CD4-positive, CD25-positive, alpha-beta regulatory T cell (primary cell): ENCODE measurements around the gene CCL3. TPM values are rescaled to one million over a fixed set of nuclear protein-coding genes. Genes with fewer than 3 reads are reported as not detected.
A peak's percentile ranks its signal among the peaks of the same experiment; 100 is the strongest.

Experiments
- ATAC-seq, 2 donors: fragments of 150-1000 bp; cut with Tn5 transposase; one replicate each; pipeline ENCODE4 v1.10.0; 2021; ENCODE audit warnings: low read depth in 2 of 2, moderate number of reproducible peaks in 2 of 2, moderate library complexity in 1 of 2
- DNase-seq, 3 donors: peaks; one replicate each; pipeline versions ENCODE4 v3.0.0 to v3.0.0-alpha.2; 2012 to 2022; ENCODE audit warnings: mixed read lengths in 1 of 3
- H3K27ac ChIP-seq: one replicate; pipeline ENCODE4 v1.7.0; 2013; ENCODE audit warnings: mild to moderate bottlenecking, low read length; ENCODE audit not compliant: insufficient read depth, poor library complexity, severe bottlenecking
- H3K27me3 ChIP-seq: one replicate; pipeline ENCODE4 v1.7.0; 2013; ENCODE audit warnings: low read length; ENCODE audit not compliant: control insufficient read depth, insufficient read depth
- H3K36me3 ChIP-seq: one replicate; pipeline ENCODE4 v1.7.0; 2013; ENCODE audit warnings: mild to moderate bottlenecking, low read length, moderate library complexity; ENCODE audit not compliant: control insufficient read depth, insufficient read depth
- H3K4me1 ChIP-seq: 2 replicates; pipeline ENCODE4 v1.7.0; 2013; ENCODE audit warnings: mild to moderate bottlenecking, low read length; ENCODE audit not compliant: insufficient read depth, control insufficient read depth, poor library complexity, severe bottlenecking
- H3K4me3 ChIP-seq: one replicate; pipeline ENCODE4 v1.7.0; 2013; ENCODE audit warnings: low read depth, mild to moderate bottlenecking, low read length, moderate library complexity
- H3K9me3 ChIP-seq, 2 experiments: 1 replicate in 1 of 2; 2 replicates in 1 of 2; pipeline ENCODE4 v1.7.0; 2013; ENCODE audit warnings: low read length in 2 of 2, mild to moderate bottlenecking in 1 of 2, moderate library complexity in 1 of 2; ENCODE audit not compliant: control insufficient read depth in 2 of 2
- H3K27ac Mint-ChIP-seq, 3 donors: one replicate each; pipeline ENCODE4 v1.8.0; 2020 to 2022; ENCODE audit warnings: mild to moderate bottlenecking in 3 of 3, mixed read lengths in 3 of 3, moderate library complexity in 2 of 3
- H3K27me3 Mint-ChIP-seq: one replicate; pipeline ENCODE4 v1.8.0; 2022; ENCODE audit warnings: mild to moderate bottlenecking, mixed read lengths
- H3K36me3 Mint-ChIP-seq: one replicate; pipeline ENCODE4 v1.8.0; 2020; ENCODE audit warnings: mixed read lengths
- H3K4me1 Mint-ChIP-seq, 4 donors: one replicate each; pipeline ENCODE4 v1.8.0; 2020 to 2022; ENCODE audit warnings: mixed read lengths in 4 of 4, mild to moderate bottlenecking in 1 of 4
- H3K4me3 Mint-ChIP-seq, 4 donors: one replicate each; pipeline ENCODE4 v1.8.0; 2020 to 2022; ENCODE audit warnings: mild to moderate bottlenecking in 4 of 4, mixed read lengths in 4 of 4, moderate library complexity in 3 of 4
- H3K9me3 Mint-ChIP-seq, 7 donors: one replicate each; pipeline ENCODE4 v1.8.0; 2020 to 2022; ENCODE audit warnings: mixed read lengths in 7 of 7, mild to moderate bottlenecking in 3 of 7, moderate library complexity in 2 of 7
- polyA plus RNA-seq, 4 donors: library from polyadenylated mRNA; unstranded; fragments of 300-500 nt; fragmentation: Illumina TruSeq; gene quantifications; one replicate each; pipeline ENCODE4 v1.2.3, GENCODE V29; 2021
- total RNA-seq: library from RNA; stranded (reverse); gene quantifications from one replicate; pipeline ENCODE4 v1.2.3, GENCODE V29; 2022

CCL3 gene
- total RNA-seq (not detected), polyA plus RNA-seq (under 1 TPM in 1 of 4 donors, not detected in 3; 0.45 TPM)

- Mint-ChIP-seq H3K9me3 (peaks cover 0 to 1% (median 0%) of the 10 kb centered on the region in 7 donors), H3K27ac (no peak within 1 kb of the TSS), H3K4me1 (no peaks in the 10 kb centered on the region), H3K36me3 (no peaks in the 10 kb centered on the region), H3K4me3 (no peak within 1 kb of the TSS), H3K27me3 (peaks cover under 1% of the 10 kb centered on the region)
- no peak within 1 kb of the TSS for H3K27ac ChIP-seq
- no peaks in the 10 kb centered on the region for H3K36me3 ChIP-seq
- DNase-seq (peak in 1 of 3 donors; percentile 15), ATAC-seq (peak; percentile 56 to 63)
- no peaks in the 10 kb centered on the region for H3K4me1 ChIP-seq
- H3K4me3 ChIP-seq, result no peak within 1 kb of the TSS
- H3K27me3 ChIP-seq, result no peaks in the 10 kb centered on the region
- no peaks in the 10 kb centered on the region for H3K9me3 ChIP-seq
These were observed at the start of gene CCL3 for GRCh38 chr17:36089888-36090836. TSS of gene CCL3 (minus strand) at chr17:36090143. CDS start at chr17:36090058, 85 bp downstream.

- Histone ChIP-seq H3K27me3 (peaks cover 8% of the 10 kb centered on the region), H3K27ac (no peak overlapping the region), H3K4me1 (no peaks in the 10 kb centered on the region), H3K9me3 (no peaks in the 10 kb centered on the region), H3K36me3 (no peaks in the 10 kb centered on the region), H3K4me3 (no peak overlapping the region)
- Mint-ChIP-seq H3K27ac (no peak overlapping the region), H3K9me3 (peaks cover 0 to 2% (median 0%) of the 10 kb centered on the region in 7 donors), H3K4me3 (no peak overlapping the region), H3K27me3 (peaks cover 10% of the 10 kb centered on the region), H3K36me3 (no peaks in the 10 kb centered on the region), H3K4me1 (no peaks in the 10 kb centered on the region)
- no peak for ATAC-seq
- DNase-seq, result no peak
These were observed 46.5 kb upstream of the CCL3 start for GRCh38 chr17:36136439-36136838.

DNA sequence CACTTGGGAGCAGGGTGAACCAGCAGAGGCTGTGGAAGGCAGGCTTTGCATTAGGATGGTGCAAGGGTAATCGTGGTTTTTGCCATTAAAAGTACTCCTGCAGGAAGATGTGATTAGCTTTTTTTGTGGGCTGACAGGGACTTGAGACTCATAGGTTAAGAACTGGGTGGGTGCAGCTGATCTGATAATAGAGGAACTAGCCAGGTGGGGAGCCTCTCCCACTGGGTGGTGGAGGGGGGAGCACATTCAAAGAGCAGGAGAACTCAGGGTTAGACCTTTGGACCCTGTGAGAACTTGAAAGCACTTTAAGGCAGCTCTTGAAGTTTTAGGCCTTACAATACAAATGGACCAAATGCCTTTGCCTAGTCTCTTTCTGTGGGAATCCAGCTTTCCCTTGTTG lies 46.1 kb upstream of the CCL3 start:
- Histone ChIP-seq H3K36me3 (no peaks in the 10 kb centered on the region), H3K9me3 (no peaks in the 10 kb centered on the region), H3K27me3 (peaks cover 8% of the 10 kb centered on the region), H3K27ac (no peak overlapping the region), H3K4me1 (no peaks in the 10 kb centered on the region), H3K4me3 (no peak overlapping the region)
- H3K4me1 Mint-ChIP-seq, result no peaks in the 10 kb centered on the region
- no peaks in the 10 kb centered on the region for H3K36me3 Mint-ChIP-seq
- ATAC-seq (no peak), DNase-seq (no peak)
- H3K27me3 Mint-ChIP-seq, result peaks cover 10% of the 10 kb centered on the region
- H3K9me3 Mint-ChIP-seq, result peaks cover 0 to 2% (median 0%) of the 10 kb centered on the region in 7 donors
- H3K27ac Mint-ChIP-seq, result no peak overlapping the region
- no peak overlapping the region for H3K4me3 Mint-ChIP-seq

GRCh38 chr17:36135465-36135864 lies 45.5 kb upstream of the CCL3 start:
- Mint-ChIP-seq H3K36me3 (no peaks in the 10 kb centered on the region), H3K4me3 (no peak overlapping the region), H3K4me1 (no peaks in the 10 kb centered on the region), H3K27ac (no peak overlapping the region), H3K9me3 (peaks cover 0 to 2% (median 0%) of the 10 kb centered on the region in 7 donors), H3K27me3 (peaks cover 10% of the 10 kb centered on the region)
- Histone ChIP-seq H3K36me3 (no peaks in the 10 kb centered on the region), H3K4me3 (no peak overlapping the region), H3K4me1 (no peaks in the 10 kb centered on the region), H3K9me3 (no peaks in the 10 kb centered on the region), H3K27me3 (peaks cover 8% of the 10 kb centered on the region), H3K27ac (no peak overlapping the region)
- ATAC-seq (no peak), DNase-seq (no peak)

- no peak overlapping the region for H3K4me3 Mint-ChIP-seq
- H3K36me3 Mint-ChIP-seq, result no peaks in the 10 kb centered on the region
- H3K27me3 ChIP-seq, result peaks cover 8% of the 10 kb centered on the region
- DNase-seq (no peak), ATAC-seq (no peak)
- no peak overlapping the region for H3K27ac ChIP-seq
- no peaks in the 10 kb centered on the region for H3K36me3 ChIP-seq
- H3K4me3 ChIP-seq, result no peak overlapping the region
- no peaks in the 10 kb centered on the region for H3K4me1 ChIP-seq
- no peak overlapping the region for H3K27ac Mint-ChIP-seq
- no peaks in the 10 kb centered on the region for H3K4me1 Mint-ChIP-seq
- no peaks in the 10 kb centered on the region for H3K9me3 ChIP-seq
- H3K27me3 Mint-ChIP-seq, result peaks cover 10% of the 10 kb centered on the region
- peaks cover 0 to 2% (median 0%) of the 10 kb centered on the region in 7 donors for H3K9me3 Mint-ChIP-seq
These were observed 43.8 kb upstream of the CCL3 start for GRCh38 chr17:36133602-36134236.

DNA sequence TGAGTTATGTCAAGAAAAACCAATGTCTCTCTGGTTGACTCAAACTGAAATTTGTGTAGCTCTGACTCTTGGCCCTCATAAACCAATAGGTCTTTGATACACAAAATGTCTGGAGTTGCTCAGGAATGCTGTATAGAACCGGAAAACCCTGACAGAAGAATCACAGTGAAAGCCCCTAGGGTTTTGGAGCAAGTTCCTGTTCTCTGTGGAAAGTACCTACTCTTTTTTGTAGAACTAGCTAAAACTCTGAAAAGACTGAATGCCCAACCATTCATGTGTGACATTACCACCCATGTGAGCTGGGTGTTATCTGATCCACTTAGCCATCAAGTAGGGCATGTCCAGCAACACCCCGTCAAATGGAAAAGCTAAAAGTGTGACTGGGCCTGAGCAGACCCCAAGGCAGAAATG lies 42.5 kb upstream of the CCL3 start:
- no peak for DNase-seq
- Histone ChIP-seq H3K27me3 (peaks cover 8% of the 10 kb centered on the region), H3K27ac (no peak overlapping the region), H3K4me1 (no peaks in the 10 kb centered on the region), H3K9me3 (no peaks in the 10 kb centered on the region), H3K36me3 (no peaks in the 10 kb centered on the region), H3K4me3 (no peak overlapping the region)
- Mint-ChIP-seq H3K27me3 (peaks cover 10% of the 10 kb centered on the region), H3K36me3 (no peaks in the 10 kb centered on the region), H3K27ac (no peak overlapping the region), H3K4me3 (no peak overlapping the region), H3K4me1 (no peaks in the 10 kb centered on the region), H3K9me3 (no peaks in the 10 kb centered on the region)
- ATAC-seq, result no peak

DNA sequence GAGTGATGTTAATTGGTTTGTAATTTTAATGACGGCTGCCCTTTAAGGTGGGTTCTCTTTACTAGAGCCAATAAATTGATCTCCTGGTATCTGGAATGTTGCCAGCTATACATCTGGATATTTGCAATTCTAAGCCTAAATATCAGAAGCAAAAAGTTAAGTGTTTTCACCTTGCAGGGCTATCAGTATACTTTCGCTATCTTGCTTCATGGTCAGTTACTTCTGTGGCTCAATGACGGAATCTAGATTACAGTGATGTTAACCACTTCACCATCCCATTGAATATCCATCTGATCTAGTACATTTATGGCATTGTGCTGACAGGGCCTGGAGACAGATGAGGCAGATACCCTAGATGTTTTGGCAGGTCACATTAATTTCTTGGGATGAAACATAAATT lies 42.0 kb upstream of the CCL3 start:
- H3K9me3 ChIP-seq, result no peaks in the 10 kb centered on the region
- DNase-seq, result no peak
- H3K27me3 Mint-ChIP-seq, result peaks cover 10% of the 10 kb centered on the region
- H3K36me3 ChIP-seq, result no peaks in the 10 kb centered on the region
- no peak for ATAC-seq
- H3K27ac Mint-ChIP-seq, result no peak overlapping the region
- no peak overlapping the region for H3K4me3 Mint-ChIP-seq
- H3K27me3 ChIP-seq, result peaks cover 8% of the 10 kb centered on the region
- H3K36me3 Mint-ChIP-seq, result no peaks in the 10 kb centered on the region
- peaks cover 0 to 2% (median 0%) of the 10 kb centered on the region in 7 donors for H3K9me3 Mint-ChIP-seq
- no peaks in the 10 kb centered on the region for H3K4me1 Mint-ChIP-seq
- no peaks in the 10 kb centered on the region for H3K4me1 ChIP-seq
- H3K4me3 ChIP-seq, result no peak overlapping the region
- H3K27ac ChIP-seq, result no peak overlapping the region
